ENCODE data around the gene SCPEP1. TPM values are rescaled to one million over a fixed set of nuclear protein-coding genes. Genes with fewer than 3 reads are reported as not detected.

Gene SCPEP1
- total RNA-seq, 1 experiment from 2014 or later, result 19.4 TPM

GRCh38 chr17:56930739-56931337 lies 47.1 kb upstream of the SCPEP1 start:
- intact Hi-C loops (cut with micrococcal nuclease; ENCODE audit: unreplicated experiment), result no loop called here
- Histone ChIP-seq H3K9me2 (ENCODE audit: insufficient read depth) (no peaks in the 10 kb centered on the region), H2AFZ (no peak overlapping the region), H3K79me2 (ENCODE audit: low read depth) (no peaks in the 10 kb centered on the region), H3K4me2 (no peak overlapping the region), H3K4me3 (no peak overlapping the region), H3F3A (ENCODE audit: insufficient read depth, low read depth) (no peaks in the 10 kb centered on the region), H3K36me3 (ENCODE audit: low read depth) (no peaks in the 10 kb centered on the region; the same call in 1 of the 2 replicates), H3K27me3 (ENCODE audit: insufficient read depth, low read depth) (no peaks in the 10 kb centered on the region), H3K4me1 (replicated peaks; ENCODE audit: insufficient read depth) (no peaks in the 10 kb centered on the region), H3K27ac (no peak overlapping the region), H4K20me1 (ENCODE audit: insufficient read depth) (no peaks in the 10 kb centered on the region), H3K9me3 (ENCODE audit: insufficient read depth, low read depth) (peaks cover 37% of the 10 kb centered on the region)
- ChIA-PET POLR2A (ENCODE audit: unreplicated experiment) (no interaction called here), CTCF (no interaction called here)
- DNase-seq, result no peak
- TF ChIP-seq CTCF (conservative IDR thresholded peaks at IDR 0.05) (no peak), EZH2 (IDR thresholded peaks at IDR 0.05; ENCODE audit: low read depth) (no peak)
- no TSS peak for BruUV-seq (replicated peaks)

GRCh38 chr17:56933151-56933745 lies 44.7 kb upstream of the SCPEP1 start:
- no peak overlapping the region for H3K4me3 ChIP-seq
- peaks cover 23% of the 10 kb centered on the region for H3K36me3 ChIP-seq (ENCODE audit: low read depth)
- intact Hi-C loops (cut with micrococcal nuclease; ENCODE audit: unreplicated experiment), result no loop called here
- DNase-seq, result no peak
- peaks cover 10% of the 10 kb centered on the region for H3K4me1 ChIP-seq (replicated peaks; ENCODE audit: insufficient read depth)
- peaks cover 9% of the 10 kb centered on the region; the same call in 1 of the 2 replicates for H3F3A ChIP-seq (ENCODE audit: insufficient read depth, low read depth)
- no TSS peak for BruUV-seq (replicated peaks)
- no peak for TF ChIP-seq EZH2 (IDR thresholded peaks at IDR 0.05; ENCODE audit: low read depth)
- no peak for TF ChIP-seq CTCF (conservative IDR thresholded peaks at IDR 0.05)
- no peak overlapping the region for H2AFZ ChIP-seq
- CTCF ChIA-PET, result no interaction called here
- no peaks in the 10 kb centered on the region for H4K20me1 ChIP-seq (ENCODE audit: insufficient read depth)
- no peak overlapping the region for H3K4me2 ChIP-seq
- peaks cover 36% of the 10 kb centered on the region for H3K9me3 ChIP-seq (ENCODE audit: insufficient read depth, low read depth)
- H3K79me2 ChIP-seq (ENCODE audit: low read depth), result no peaks in the 10 kb centered on the region
- no peak overlapping the region for H3K27ac ChIP-seq
- POLR2A ChIA-PET (ENCODE audit: unreplicated experiment), result no interaction called here
- no peaks in the 10 kb centered on the region for H3K27me3 ChIP-seq (ENCODE audit: insufficient read depth, low read depth)
- H3K9me2 ChIP-seq (ENCODE audit: insufficient read depth), result no peaks in the 10 kb centered on the region

- Histone ChIP-seq H3K79me2 (ENCODE audit: low read depth) (no peaks in the 10 kb centered on the region), H3K9me3 (ENCODE audit: insufficient read depth, low read depth) (peaks cover 32% of the 10 kb centered on the region), H3K4me3 (no peak overlapping the region), H3K36me3 (ENCODE audit: low read depth) (peaks cover 29% of the 10 kb centered on the region), H3K9me2 (ENCODE audit: insufficient read depth) (no peaks in the 10 kb centered on the region), H3F3A (ENCODE audit: insufficient read depth, low read depth) (peaks cover 13% of the 10 kb centered on the region; the same call in 1 of the 2 replicates), H4K20me1 (ENCODE audit: insufficient read depth) (no peaks in the 10 kb centered on the region), H3K27me3 (ENCODE audit: insufficient read depth, low read depth) (no peaks in the 10 kb centered on the region), H2AFZ (no peak overlapping the region), H3K4me2 (no peak overlapping the region), H3K27ac (no peak overlapping the region), H3K4me1 (replicated peaks; ENCODE audit: insufficient read depth) (peaks cover 16% of the 10 kb centered on the region)
- TF ChIP-seq EZH2 (IDR thresholded peaks at IDR 0.05; ENCODE audit: low read depth) (no peak), CTCF (conservative IDR thresholded peaks at IDR 0.05) (no peak)
- no TSS peak for BruUV-seq (replicated peaks)
- ChIA-PET POLR2A (ENCODE audit: unreplicated experiment) (no interaction called here), CTCF (no interaction called here)
- intact Hi-C loops (cut with micrococcal nuclease; ENCODE audit: unreplicated experiment), result no loop called here
- no peak for DNase-seq
These were observed 44.1 kb upstream of the SCPEP1 start for GRCh38 chr17:56933868-56934267.

Data from PC-9 (cell line).